Keratinocyte (primary cell): ENCODE measurements around the gene SBNO2. TPM values are rescaled to one million over a fixed set of nuclear protein-coding genes. Genes with fewer than 3 reads are reported as not detected.

Experiments used
- DNase-seq: peaks from one replicate; pipeline ENCODE4 v3.0.0-alpha.2; 2011; ENCODE audit warnings: low read depth, missing footprints, low spot score
- FAIRE-seq: peaks from 2 replicates; lab custom pipeline; 2011; peaks lifted over from hg19 to GRCh38; lab: Jason Lieb, UNC
- H2AFZ ChIP-seq: 2 replicates; pipeline ENCODE4 v1.6.0; 2012; ENCODE audit warnings: low read length, control low read depth, inconsistent platforms; ENCODE audit not compliant: control insufficient read depth
- H3K27ac ChIP-seq: 2 replicates; pipeline ENCODE4 v1.5.1; 2011; ENCODE audit warnings: low read length; ENCODE audit not compliant: control insufficient read depth, insufficient read depth
- H3K27me3 ChIP-seq: 3 replicates; pipeline ENCODE4 v1.6.0; 2011; ENCODE audit warnings: low read length; ENCODE audit not compliant: control insufficient read depth, insufficient read depth; ENCODE audit errors: extremely low read depth
- H3K36me3 ChIP-seq, 2 experiments: 2 replicates in 1 of 2; 3 replicates in 1 of 2; pipeline ENCODE4 v1.5.1; 2011; ENCODE audit warnings: low read length in 2 of 2, mild to moderate bottlenecking in 1 of 2; ENCODE audit not compliant: control insufficient read depth in 2 of 2, insufficient read depth in 2 of 2; ENCODE audit errors: extremely low read depth in 1 of 2
- H3K4me1 ChIP-seq: 3 replicates; pipeline ENCODE4 v1.5.1; 2011; ENCODE audit warnings: low read length; ENCODE audit not compliant: control insufficient read depth, insufficient read depth; ENCODE audit errors: extremely low read depth
- H3K4me2 ChIP-seq: 3 replicates; pipeline ENCODE4 v1.6.0; 2011; ENCODE audit warnings: low read depth, low read length; ENCODE audit not compliant: control insufficient read depth, insufficient read depth; ENCODE audit errors: extremely low read depth
- H3K4me3 ChIP-seq, 3 experiments: fragments of 200-600 bp in 1 of 3; sonication (generic) in 1 of 3; 2 replicates in 2 of 3; 3 replicates in 1 of 3; pipeline ENCODE4 v1.5.1; 2011 to 2016; ENCODE audit warnings: low read length in 3 of 3, mild to moderate bottlenecking in 3 of 3, control low read depth in 2 of 3, inconsistent platforms in 1 of 3, low read depth in 1 of 3, mixed read lengths in 1 of 3, mixed run types in 1 of 3, moderate library complexity in 1 of 3; ENCODE audit not compliant: control insufficient read depth in 2 of 3, insufficient read depth in 2 of 3; ENCODE audit errors: extremely low read depth in 1 of 3
- H3K79me2 ChIP-seq: 2 replicates; pipeline ENCODE4 v1.6.0; 2012; ENCODE audit warnings: low read length; ENCODE audit not compliant: control insufficient read depth, insufficient read depth
- H3K9ac ChIP-seq: 3 replicates; pipeline ENCODE4 v1.6.0; 2011; ENCODE audit warnings: low read length; ENCODE audit not compliant: control insufficient read depth, insufficient read depth; ENCODE audit errors: extremely low read depth
- H3K9me1 ChIP-seq: 3 replicates; pipeline ENCODE4 v1.6.0; 2011; ENCODE audit warnings: low read length; ENCODE audit not compliant: control insufficient read depth, insufficient read depth; ENCODE audit errors: extremely low read depth
- H3K9me3 ChIP-seq: 2 replicates; pipeline ENCODE4 v1.5.1; 2012; ENCODE audit warnings: low read depth, low read length; ENCODE audit not compliant: control insufficient read depth
- H4K20me1 ChIP-seq: 3 replicates; pipeline ENCODE4 v1.6.0; 2011; ENCODE audit warnings: low read length; ENCODE audit not compliant: control insufficient read depth, insufficient read depth; ENCODE audit errors: extremely low read depth
- CTCF ChIP-seq, 3 experiments: IDR thresholded peaks in 1 of 3; conservative IDR thresholded peaks in 1 of 3; optimal IDR thresholded peaks in 1 of 3; 2 replicates in 2 of 3; 3 replicates in 1 of 3; pipeline versions ENCODE3 to v1.5.1; 2011; ENCODE audit warnings: low read length in 3 of 3, mild to moderate bottlenecking in 3 of 3, moderate library complexity in 2 of 3, control low read depth in 1 of 3, inconsistent platforms in 1 of 3; ENCODE audit not compliant: insufficient read depth in 2 of 3; ENCODE audit errors: extremely low read depth in 1 of 3
- EZH2 ChIP-seq: IDR thresholded peaks from one replicate; pipeline ENCODE4 v1.6.1; 2012; ENCODE audit warnings: inconsistent platforms, mild to moderate bottlenecking, low read length, moderate library complexity
- dilution Hi-C: fragments of 300-500 bp; cut with MboI; formaldehyde crosslinking; loops from one replicate; pipeline ENCODE4 v1.7.0; 2020; ENCODE audit warnings: low sequenced_read_pairs; ENCODE audit not compliant: extremely low pct_ligation_motif_present
- polyA plus RNA-seq, 5 experiments: library from polyadenylated mRNA; depleted of rRNA in 3 of 5; stranded (reverse) in 3 of 5; stranded (forward) in 1 of 5; unstranded in 1 of 5; fragments of >200 nt; gene quantifications; 1 replicate in 1 of 5; 2 replicates in 3 of 5; 3 replicates in 1 of 5; pipeline versions ENCODE4 v1.2.1 to v1.2.3, GENCODE V29; 2011 to 2012; ENCODE audit warnings: missing spikeins in 2 of 5, low read depth in 1 of 5, low replicate concordance in 1 of 5

Gene SBNO2
- polyA plus RNA-seq, 1 donor (not counting 4 experiments of a cell fraction or from before 2014, with no cell fraction given) = 10.9 TPM

- H3K36me3 ChIP-seq = peaks cover 21 to 35% of the 10 kb centered on the region in 2 experiments
Measured at GRCh38 chr19:1140272-1141027, 33.6 kb downstream of the SBNO2 start.

GRCh38 chr19:1139126-1139525 lies 34.9 kb downstream of the SBNO2 start:
- Histone ChIP-seq H2AFZ (no peak overlapping the region), H3K4me2 (no peak overlapping the region), H3K9me1 (no peaks in the 10 kb centered on the region), H3K9me3 (no peaks in the 10 kb centered on the region), H3K9ac (no peak overlapping the region), H3K79me2 (peaks cover 40% of the 10 kb centered on the region), H3K27ac (no peak overlapping the region), H3K27me3 (no peaks in the 10 kb centered on the region), H3K36me3 (peaks cover 22 to 30% of the 10 kb centered on the region in 2 experiments), H4K20me1 (peaks cover under 1% of the 10 kb centered on the region), H3K4me3 (no peak overlapping the region), H3K4me1 (no peaks in the 10 kb centered on the region)
- no peak for FAIRE-seq
- dilution Hi-C loops = no loop called here
- TF ChIP-seq EZH2 (no peak), CTCF (optimal IDR thresholded peaks at IDR 0.05 in 1 of 3, IDR thresholded peaks at IDR 0.05 in 1 of 3, conservative IDR thresholded peaks at IDR 0.05 in 1 of 3; ENCODE audit: extremely low read depth in 1 of 3, insufficient read depth in 2 of 3, low read length in 3 of 3) (no peak)
- DNase-seq = no peak

More at GRCh38 chr19:1140272-1141027, 33.6 kb downstream of the SBNO2 start:
- FAIRE-seq (no peak), DNase-seq (no peak)
- H3K79me2 ChIP-seq = peaks cover 37% of the 10 kb centered on the region
- no peak overlapping the region for H3K27ac ChIP-seq
- dilution Hi-C loops = no loop called here
- H4K20me1 ChIP-seq = no peaks in the 10 kb centered on the region
- no peaks in the 10 kb centered on the region for H3K9me3 ChIP-seq
- no peaks in the 10 kb centered on the region for H3K4me1 ChIP-seq
- H3K4me2 ChIP-seq = no peak overlapping the region
- H3K9me1 ChIP-seq = no peaks in the 10 kb centered on the region
- no peak overlapping the region for H3K9ac ChIP-seq
- no peak overlapping the region for H2AFZ ChIP-seq
- no peak overlapping the region for H3K4me3 ChIP-seq
- TF ChIP-seq EZH2 (no peak), CTCF (optimal IDR thresholded peaks at IDR 0.05 in 1 of 3, IDR thresholded peaks at IDR 0.05 in 1 of 3, conservative IDR thresholded peaks at IDR 0.05 in 1 of 3; ENCODE audit: extremely low read depth in 1 of 3, insufficient read depth in 2 of 3, low read length in 3 of 3) (no peak)
- no peaks in the 10 kb centered on the region for H3K27me3 ChIP-seq
